HepG2 (cell line): ENCODE data around the gene CFI.

Source experiments
- CTCF ChIP-seq: sonication (generic); formaldehyde crosslinking; IDR thresholded peaks from 2 replicates; pipeline ENCODE4 v1.5.0; 2020; ENCODE audit warnings: mild to moderate bottlenecking, missing genetic modification reagents, moderate library complexity
- NBN ChIP-seq: fragments of 450-650 bp; conservative IDR thresholded peaks from 2 replicates; pipeline ENCODE4 v1.6.1; 2017
- TMF1 ChIP-seq: sonication (generic); formaldehyde crosslinking; IDR thresholded peaks from 2 replicates; pipeline ENCODE4 v1.8.1; 2022; ENCODE audit warnings: low read depth, missing genetic modification reagents

- no peak for TF ChIP-seq TMF1 (CRISPR knock-in tag)
- TF ChIP-seq CTCF: no peak
- no peak for TF ChIP-seq NBN
Measured at GRCh38 chr4:109729117-109729717, 72.6 kb downstream of the CFI start.
